GOT3 (cell line): ENCODE data around the gene CNFN.

ENCODE experiments used
- DNase-seq: peaks from one replicate; lab custom pipeline; 2025; ENCODE audit warnings: mixed read lengths; lab: John Stamatoyannopoulos, UW

CNFN gene

GRCh38 chr19:42409477-42409876 lies 19.4 kb upstream of the CNFN start:
- no peak for DNase-seq

- no peak for DNase-seq
Observed at GRCh38 chr19:42407816-42408175, 17.7 kb upstream of the CNFN start.

GRCh38 chr19:42407085-42407815 lies 17.2 kb upstream of the CNFN start:
- DNase-seq: no peak

GRCh38 chr19:42406111-42406510 lies 16.0 kb upstream of the CNFN start:
- no peak for DNase-seq

GRCh38 chr19:42403586-42403985 lies 13.5 kb upstream of the CNFN start:
- DNase-seq: no peak

GRCh38 chr19:42402376-42403116 lies 12.4 kb upstream of the CNFN start:
- no peak for DNase-seq

GRCh38 chr19:42401365-42402303 lies 11.5 kb upstream of the CNFN start:
- peak; percentile 35 for DNase-seq

- DNase-seq: no peak
Observed at GRCh38 chr19:42400404-42400803, 10.3 kb upstream of the CNFN start.

- no peak for DNase-seq
Observed at GRCh38 chr19:42397263-42398166, 7.4 kb upstream of the CNFN start.

- peak; percentile 94 for DNase-seq
Observed at GRCh38 chr19:42396381-42397262, 6.5 kb upstream of the CNFN start.

GRCh38 chr19:42394751-42395150 lies 4.7 kb upstream of the CNFN start:
- DNase-seq: no peak

- DNase-seq: no peak
Observed at GRCh38 chr19:42392165-42392564, 2.1 kb upstream of the CNFN start.

- no peak for DNase-seq
Observed at GRCh38 chr19:42388851-42389489, 1.1 kb downstream of the CNFN start.

GRCh38 chr19:42386974-42387707 lies 3.0 kb downstream of the CNFN start:
- peak; percentile 24 for DNase-seq

- no peak for DNase-seq
Observed at GRCh38 chr19:42380155-42380554, 9.9 kb downstream of the CNFN start.

GRCh38 chr19:42378225-42379215 lies 11.6 kb downstream of the CNFN start:
- DNase-seq: no peak

GRCh38 chr19:42376177-42376555 lies 13.9 kb downstream of the CNFN start:
- no peak for DNase-seq
